Type B pancreatic cell (in vitro differentiated cells): ENCODE results near the gene SNAPC2. TPM values are rescaled to one million over a fixed set of nuclear protein-coding genes. Genes with fewer than 3 reads are reported as not detected.

Experiments used
- DNase-seq: peaks from one replicate; pipeline ENCODE4 v3.0.0; 2021; ENCODE audit warnings: mixed read lengths; ENCODE audit not compliant: unreplicated experiment; ENCODE audit errors: extremely low spot score
- H3K27ac Mint-ChIP-seq: 2 replicates; pipeline ENCODE4 v1.8.0; 2021; ENCODE audit warnings: mild to moderate bottlenecking, mixed read lengths
- H3K27me3 Mint-ChIP-seq: 2 replicates; pipeline ENCODE4 v1.8.0; 2021; ENCODE audit warnings: mixed read lengths
- H3K36me3 Mint-ChIP-seq: 2 replicates; pipeline ENCODE4 v1.8.0; 2021; ENCODE audit warnings: mixed read lengths
- H3K4me1 Mint-ChIP-seq: one replicate; pipeline ENCODE4 v1.8.0; 2021; ENCODE audit warnings: mixed read lengths; ENCODE audit not compliant: unreplicated experiment
- H3K4me3 Mint-ChIP-seq: 2 replicates; pipeline ENCODE4 v1.8.0; 2021; ENCODE audit warnings: mild to moderate bottlenecking, mixed read lengths
- H3K9me3 Mint-ChIP-seq: 2 replicates; pipeline ENCODE4 v1.8.0; 2021; ENCODE audit warnings: mixed read lengths
- total RNA-seq: library from RNA; stranded (reverse); gene quantifications from 2 replicates; pipeline ENCODE4 v1.2.1, GENCODE V29; 2021; ENCODE audit warnings: low replicate concordance
- TF ChIP-seq, protein P1 (sequence below): fragments of 200-600 bp; sonication (generic); conservative IDR thresholded peaks from 2 replicates; pipeline ENCODE4 v1.5.0; 2021; ENCODE audit warnings: antibody characterized with exemption, mild to moderate bottlenecking

Gene SNAPC2
- total RNA-seq, 1 donor from 2014 or later: 15.0 TPM

GRCh38 chr19:7931221-7932061, 11.3 kb downstream of the SNAPC2 start:
- peaks cover 14% of the 10 kb centered on the region for H3K4me1 Mint-ChIP-seq
- DNase-seq: no peak
- no peak overlapping the region for H3K4me3 Mint-ChIP-seq
- peaks cover 4% of the 10 kb centered on the region for H3K36me3 Mint-ChIP-seq
- H3K27me3 Mint-ChIP-seq: no peaks in the 10 kb centered on the region
- H3K27ac Mint-ChIP-seq: no peak overlapping the region
- TF ChIP-seq, protein P1, sequence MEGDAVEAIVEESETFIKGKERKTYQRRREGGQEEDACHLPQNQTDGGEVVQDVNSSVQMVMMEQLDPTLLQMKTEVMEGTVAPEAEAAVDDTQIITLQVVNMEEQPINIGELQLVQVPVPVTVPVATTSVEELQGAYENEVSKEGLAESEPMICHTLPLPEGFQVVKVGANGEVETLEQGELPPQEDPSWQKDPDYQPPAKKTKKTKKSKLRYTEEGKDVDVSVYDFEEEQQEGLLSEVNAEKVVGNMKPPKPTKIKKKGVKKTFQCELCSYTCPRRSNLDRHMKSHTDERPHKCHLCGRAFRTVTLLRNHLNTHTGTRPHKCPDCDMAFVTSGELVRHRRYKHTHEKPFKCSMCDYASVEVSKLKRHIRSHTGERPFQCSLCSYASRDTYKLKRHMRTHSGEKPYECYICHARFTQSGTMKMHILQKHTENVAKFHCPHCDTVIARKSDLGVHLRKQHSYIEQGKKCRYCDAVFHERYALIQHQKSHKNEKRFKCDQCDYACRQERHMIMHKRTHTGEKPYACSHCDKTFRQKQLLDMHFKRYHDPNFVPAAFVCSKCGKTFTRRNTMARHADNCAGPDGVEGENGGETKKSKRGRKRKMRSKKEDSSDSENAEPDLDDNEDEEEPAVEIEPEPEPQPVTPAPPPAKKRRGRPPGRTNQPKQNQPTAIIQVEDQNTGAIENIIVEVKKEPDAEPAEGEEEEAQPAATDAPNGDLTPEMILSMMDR: no peak
- no peaks in the 10 kb centered on the region for H3K9me3 Mint-ChIP-seq

GRCh38 chr19:7932276-7932929, 12.3 kb downstream of the SNAPC2 start:
- DNase-seq: no peak
- Mint-ChIP-seq H3K36me3 (peaks cover 4% of the 10 kb centered on the region), H3K4me1 (peaks cover 12% of the 10 kb centered on the region), H3K27me3 (no peaks in the 10 kb centered on the region), H3K27ac (no peak overlapping the region), H3K4me3 (no peak overlapping the region), H3K9me3 (no peaks in the 10 kb centered on the region)
- TF ChIP-seq, protein P1: no peak

GRCh38 chr19:7932930-7933300, 12.8 kb downstream of the SNAPC2 start:
- peaks cover 12% of the 10 kb centered on the region for H3K4me1 Mint-ChIP-seq
- no peak overlapping the region for H3K27ac Mint-ChIP-seq
- TF ChIP-seq, protein P1: no peak
- no peaks in the 10 kb centered on the region for H3K27me3 Mint-ChIP-seq
- no peak overlapping the region for H3K4me3 Mint-ChIP-seq
- no peaks in the 10 kb centered on the region for H3K9me3 Mint-ChIP-seq
- peaks cover 4% of the 10 kb centered on the region for H3K36me3 Mint-ChIP-seq
- DNase-seq: no peak

GRCh38 chr19:7933411-7933810, 13.3 kb downstream of the SNAPC2 start:
- Mint-ChIP-seq H3K27me3 (no peaks in the 10 kb centered on the region), H3K4me1 (peaks cover 8% of the 10 kb centered on the region), H3K9me3 (no peaks in the 10 kb centered on the region), H3K36me3 (peaks cover 2% of the 10 kb centered on the region), H3K27ac (no peak overlapping the region), H3K4me3 (no peak overlapping the region)
- TF ChIP-seq, protein P1: peak; percentile 52
- DNase-seq: no peak

DNA sequence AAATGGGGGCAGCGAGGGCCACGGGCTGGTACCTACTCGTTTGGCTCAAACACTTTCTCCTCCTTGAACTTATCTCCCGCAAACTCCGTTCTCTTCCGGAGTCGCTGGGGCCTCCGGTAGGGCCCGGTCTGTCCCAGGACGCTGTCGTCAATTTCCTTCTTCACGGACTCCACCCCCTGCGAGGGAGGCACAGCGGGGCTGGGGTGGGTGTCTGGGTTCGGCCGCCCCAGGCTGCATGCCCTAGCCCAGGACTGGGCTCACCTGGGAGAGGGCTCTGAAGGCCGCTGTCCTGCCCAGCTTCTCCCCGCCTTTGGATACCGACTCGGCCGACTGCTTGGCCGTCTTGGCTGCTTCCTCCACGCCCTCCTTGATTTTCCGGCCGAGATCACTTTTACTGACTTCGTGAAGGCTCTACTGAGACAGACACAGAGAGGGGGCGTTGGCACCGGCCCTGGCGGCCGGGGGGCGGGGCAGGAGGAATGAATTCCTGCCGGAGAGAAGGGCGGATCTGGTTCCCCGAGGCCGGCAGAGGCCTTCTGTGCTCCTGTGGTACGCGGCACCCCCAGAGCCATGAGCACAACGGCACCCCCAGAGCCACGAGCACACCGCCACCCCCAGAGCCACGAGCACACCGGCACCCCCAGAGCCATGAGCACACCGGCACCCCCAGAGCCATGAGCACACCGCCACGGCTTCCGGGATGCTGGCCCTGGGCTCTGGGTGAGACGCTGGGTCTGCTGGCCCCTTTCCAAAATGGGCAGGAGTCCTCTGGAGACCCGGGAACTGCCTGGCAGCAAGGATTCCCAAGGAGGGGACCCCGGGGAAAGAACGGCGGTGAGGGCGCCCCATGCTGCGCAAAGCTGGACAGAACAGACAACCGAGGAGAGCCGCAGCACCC, 13.9 kb downstream of the SNAPC2 start:
- no peaks in the 10 kb centered on the region for H3K27me3 Mint-ChIP-seq
- peaks cover 2% of the 10 kb centered on the region for H3K4me1 Mint-ChIP-seq
- TF ChIP-seq, protein P1: peak; percentile 7
- no peak overlapping the region for H3K4me3 Mint-ChIP-seq
- no peaks in the 10 kb centered on the region for H3K9me3 Mint-ChIP-seq
- no peak for DNase-seq
- H3K27ac Mint-ChIP-seq: no peak overlapping the region
- peaks cover 3% of the 10 kb centered on the region for H3K36me3 Mint-ChIP-seq
